ENCODE data around the gene CREG1. TPM values are rescaled to one million over a fixed set of nuclear protein-coding genes. Genes with fewer than 3 reads are reported as not detected.

CREG1 gene
- polyA plus RNA-seq, 4 donors, result 27.3 to 218 (median 59.3) TPM

DNA sequence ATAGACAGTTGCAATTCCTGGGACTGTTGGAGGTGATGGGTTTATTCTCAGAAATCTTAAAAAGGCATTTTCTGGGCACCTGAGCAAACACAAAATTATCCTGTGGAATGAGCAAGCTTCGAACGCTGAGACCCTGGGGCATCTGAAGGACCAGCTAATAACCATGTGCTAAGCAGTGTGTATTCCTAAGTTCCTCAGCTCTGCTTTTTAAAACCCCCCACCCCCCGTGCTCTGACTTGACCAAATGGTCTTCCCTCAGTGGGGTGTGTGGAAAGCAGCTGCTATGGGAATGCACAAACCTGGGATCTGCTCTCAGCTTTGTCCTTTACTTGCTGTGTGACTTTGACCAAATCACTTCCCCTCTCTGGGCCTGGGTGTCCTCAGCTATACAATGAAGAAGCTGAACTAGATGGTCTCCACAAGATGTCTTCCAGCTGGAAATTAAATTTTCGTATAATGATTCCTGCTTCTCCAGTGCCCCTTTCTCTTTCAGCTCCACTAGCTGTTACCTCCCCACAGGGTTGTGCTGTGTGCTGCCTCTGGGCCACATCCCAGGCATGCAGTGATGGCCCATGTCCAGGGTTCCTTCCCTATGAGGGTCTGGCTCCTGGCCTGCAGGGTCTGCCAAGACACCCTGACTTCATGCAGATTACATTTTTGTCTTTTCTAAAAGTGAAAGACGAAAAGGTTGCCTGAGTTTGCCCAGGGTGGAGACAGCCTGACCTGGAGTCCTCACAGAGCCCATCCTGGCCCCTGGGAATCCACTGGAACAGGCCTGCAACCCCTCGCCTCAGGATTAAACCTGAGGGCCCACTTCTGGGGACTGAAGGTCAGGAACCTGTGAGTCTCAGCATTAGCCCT is 20.4 kb downstream of the CREG1 start:
- Histone ChIP-seq H3K27ac (ENCODE audit: low read depth in 1 of 3, low read length in 2 of 3) (peak overlapping the region in 1 of 3 donors; percentile 41), H3K36me3 (ENCODE audit: control insufficient read depth in 3 of 3, insufficient read depth in 2 of 3, low read depth in 1 of 3, low read length in 3 of 3) (no peaks in the 10 kb centered on the region), H3K4me1 (ENCODE audit: control insufficient read depth in 3 of 3, insufficient read depth in 2 of 3, low read depth in 1 of 3, low read length in 2 of 3) (peaks cover 0 to 14% (median 6%) of the 10 kb centered on the region in 3 donors), H3K27me3 (ENCODE audit: control insufficient read depth in 3 of 3, insufficient read depth in 3 of 3, low read length in 3 of 3) (no peaks in the 10 kb centered on the region), H3K4me3 (ENCODE audit: low read depth in 1 of 3, low read length in 3 of 3) (no peak overlapping the region), H3K9me3 (ENCODE audit: control insufficient read depth in 2 of 2, insufficient read depth in 1 of 2, low read depth in 1 of 2, low read length in 1 of 2) (no peaks in the 10 kb centered on the region)
- DNase-seq (no peak), FAIRE-seq (no peak)
- WGBS, 3 donors, result 77 to 84% (median 80%) methylated on average over 6 of the region's 6 CpGs

GRCh38 chr1:167532375-167532774 is 21.2 kb downstream of the CREG1 start:
- H3K27ac ChIP-seq (ENCODE audit: low read depth in 1 of 3, low read length in 2 of 3), result peak overlapping the region in 1 of 3 donors; percentile 59
- DNase-seq (peak; percentile 81 to 83), FAIRE-seq (no peak)
- no peaks in the 10 kb centered on the region for H3K9me3 ChIP-seq (ENCODE audit: control insufficient read depth in 2 of 2, insufficient read depth in 1 of 2, low read depth in 1 of 2, low read length in 1 of 2)
- H3K27me3 ChIP-seq (ENCODE audit: control insufficient read depth in 3 of 3, insufficient read depth in 3 of 3, low read length in 3 of 3), result no peaks in the 10 kb centered on the region
- peaks cover 0 to 14% (median 6%) of the 10 kb centered on the region in 3 donors for H3K4me1 ChIP-seq (ENCODE audit: control insufficient read depth in 3 of 3, insufficient read depth in 2 of 3, low read depth in 1 of 3, low read length in 2 of 3)
- no peaks in the 10 kb centered on the region for H3K36me3 ChIP-seq (ENCODE audit: control insufficient read depth in 3 of 3, insufficient read depth in 2 of 3, low read depth in 1 of 3, low read length in 3 of 3)
- H3K4me3 ChIP-seq (ENCODE audit: low read depth in 1 of 3, low read length in 3 of 3), result no peak overlapping the region

DNA sequence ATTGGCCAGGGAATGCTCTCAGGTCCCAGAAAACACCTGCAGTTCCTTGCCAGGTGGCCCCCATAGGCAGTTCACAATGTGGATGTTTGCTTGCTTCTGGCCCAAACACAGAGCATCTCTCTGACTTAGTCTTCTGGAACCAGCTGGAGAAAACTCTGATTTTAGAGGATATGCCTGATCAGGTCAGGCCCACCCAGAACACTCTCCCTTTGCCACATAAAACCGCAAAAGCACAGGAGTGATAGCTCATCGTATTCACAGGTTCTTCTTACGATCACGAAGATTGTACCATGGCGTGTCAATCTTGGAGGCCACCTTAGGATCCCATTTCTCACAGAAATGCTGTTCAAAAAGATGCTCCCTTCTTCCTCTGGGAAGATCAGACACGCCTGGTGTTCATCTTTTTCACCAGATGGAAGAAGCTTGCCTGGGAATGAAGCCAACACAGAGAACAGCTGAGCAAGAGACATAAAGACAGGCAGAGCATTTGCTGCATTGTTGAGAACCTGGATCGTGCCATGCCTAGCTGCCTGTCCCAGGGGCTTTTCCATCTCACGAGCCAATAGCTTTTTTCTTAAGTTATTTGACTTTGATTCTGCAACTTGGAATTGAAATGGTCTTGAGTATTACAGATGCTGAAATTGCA is 23.6 kb downstream of the CREG1 start:
- no peak for FAIRE-seq
- no peaks in the 10 kb centered on the region for H3K9me3 ChIP-seq (ENCODE audit: control insufficient read depth in 2 of 2, insufficient read depth in 1 of 2, low read depth in 1 of 2, low read length in 1 of 2)
- H3K36me3 ChIP-seq (ENCODE audit: control insufficient read depth in 3 of 3, insufficient read depth in 2 of 3, low read depth in 1 of 3, low read length in 3 of 3), result no peaks in the 10 kb centered on the region

GRCh38 chr1:167528057-167528728 is 25.4 kb downstream of the CREG1 start:
- WGBS, 3 donors, result 30 to 71% (median 68%) methylated on average over 3 of the region's 3 CpGs
- Histone ChIP-seq H3K4me3 (ENCODE audit: low read depth in 1 of 3, low read length in 3 of 3) (no peak overlapping the region), H3K4me1 (ENCODE audit: control insufficient read depth in 3 of 3, insufficient read depth in 2 of 3, low read depth in 1 of 3, low read length in 2 of 3) (peaks cover 0 to 7% (median 6%) of the 10 kb centered on the region in 3 donors), H3K27ac (ENCODE audit: low read depth in 1 of 3, low read length in 2 of 3) (no peak overlapping the region), H3K9me3 (ENCODE audit: control insufficient read depth in 2 of 2, insufficient read depth in 1 of 2, low read depth in 1 of 2, low read length in 1 of 2) (no peaks in the 10 kb centered on the region), H3K36me3 (ENCODE audit: control insufficient read depth in 3 of 3, insufficient read depth in 2 of 3, low read depth in 1 of 3, low read length in 3 of 3) (no peaks in the 10 kb centered on the region), H3K27me3 (ENCODE audit: control insufficient read depth in 3 of 3, insufficient read depth in 3 of 3, low read length in 3 of 3) (no peaks in the 10 kb centered on the region)
- FAIRE-seq (no peak), DNase-seq (peak; percentile 23 to 41)

More for the DNA sequence above, 23.6 kb downstream of the CREG1 start:
- Histone ChIP-seq H3K4me3 (ENCODE audit: low read depth in 1 of 3, low read length in 3 of 3) (no peak overlapping the region), H3K27me3 (ENCODE audit: control insufficient read depth in 3 of 3, insufficient read depth in 3 of 3, low read length in 3 of 3) (no peaks in the 10 kb centered on the region), H3K27ac (ENCODE audit: low read depth in 1 of 3, low read length in 2 of 3) (no peak overlapping the region), H3K4me1 (ENCODE audit: control insufficient read depth in 3 of 3, insufficient read depth in 2 of 3, low read depth in 1 of 3, low read length in 2 of 3) (peaks cover 0 to 14% (median 6%) of the 10 kb centered on the region in 3 donors)
- DNase-seq, result no peak
- WGBS, 3 donors, result 80 to 90% (median 83%) methylated on average over 8 of the region's 8 CpGs

DNA sequence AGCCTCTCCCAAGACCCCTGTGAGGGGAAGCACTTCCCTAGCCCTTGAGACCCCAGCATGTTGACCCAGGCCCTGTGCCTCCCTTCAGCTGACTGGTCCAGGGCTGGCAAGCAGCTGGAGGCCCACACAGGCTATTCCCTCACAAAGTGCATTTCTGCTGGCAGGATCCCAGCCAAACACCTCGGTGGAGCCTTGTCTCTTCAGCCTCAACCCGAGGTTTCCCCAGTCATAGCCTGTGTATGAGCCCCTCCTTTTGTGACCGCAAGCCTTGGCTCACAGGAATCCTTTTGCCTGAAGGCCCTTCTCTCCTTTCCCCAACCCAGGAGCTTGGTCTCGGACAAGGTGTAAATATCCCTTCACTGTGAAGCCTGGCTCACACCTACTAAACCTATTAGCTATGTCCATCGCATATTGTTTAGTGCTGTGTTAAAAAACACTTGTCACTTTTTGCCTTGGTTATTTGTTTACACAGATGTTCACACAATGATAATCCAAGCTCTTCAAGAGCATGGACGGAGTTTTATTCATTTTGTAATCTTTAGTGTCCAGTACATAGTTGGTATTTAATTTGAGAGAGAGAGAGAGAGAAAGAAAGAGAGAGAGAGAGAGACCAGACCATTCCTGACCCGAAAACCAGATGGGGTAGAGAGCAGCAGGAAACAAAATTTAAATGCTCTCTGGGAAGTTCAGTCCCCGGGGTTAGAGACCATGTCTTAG is 26.7 kb downstream of the CREG1 start:
- 71 to 83% (median 77%) methylated on average over 8 of the region's 8 CpGs for WGBS, 3 donors
- no peaks in the 10 kb centered on the region for H3K9me3 ChIP-seq (ENCODE audit: control insufficient read depth in 2 of 2, insufficient read depth in 1 of 2, low read depth in 1 of 2, low read length in 1 of 2)

GRCh38 chr1:167524651-167525050 is 28.9 kb downstream of the CREG1 start:
- Histone ChIP-seq H3K4me3 (ENCODE audit: low read depth in 1 of 3, low read length in 3 of 3) (no peak overlapping the region), H3K9me3 (ENCODE audit: control insufficient read depth in 2 of 2, insufficient read depth in 1 of 2, low read depth in 1 of 2, low read length in 1 of 2) (no peaks in the 10 kb centered on the region), H3K4me1 (ENCODE audit: control insufficient read depth in 3 of 3, insufficient read depth in 2 of 3, low read depth in 1 of 3, low read length in 2 of 3) (peaks cover 0 to 4% (median 4%) of the 10 kb centered on the region in 3 donors), H3K36me3 (ENCODE audit: control insufficient read depth in 3 of 3, insufficient read depth in 2 of 3, low read depth in 1 of 3, low read length in 3 of 3) (no peaks in the 10 kb centered on the region), H3K27ac (ENCODE audit: low read depth in 1 of 3, low read length in 2 of 3) (no peak overlapping the region), H3K27me3 (ENCODE audit: control insufficient read depth in 3 of 3, insufficient read depth in 3 of 3, low read length in 3 of 3) (no peaks in the 10 kb centered on the region)
- WGBS, 3 donors, result 77 to 90% (median 85%) methylated on average over 9 of the region's 9 CpGs
- DNase-seq (no peak), FAIRE-seq (no peak)

More for the DNA sequence above, 26.7 kb downstream of the CREG1 start:
- Histone ChIP-seq H3K4me1 (ENCODE audit: control insufficient read depth in 3 of 3, insufficient read depth in 2 of 3, low read depth in 1 of 3, low read length in 2 of 3) (peaks cover 0 to 6% (median 0%) of the 10 kb centered on the region in 3 donors), H3K36me3 (ENCODE audit: control insufficient read depth in 3 of 3, insufficient read depth in 2 of 3, low read depth in 1 of 3, low read length in 3 of 3) (no peaks in the 10 kb centered on the region), H3K4me3 (ENCODE audit: low read depth in 1 of 3, low read length in 3 of 3) (no peak overlapping the region), H3K27ac (ENCODE audit: low read depth in 1 of 3, low read length in 2 of 3) (no peak overlapping the region), H3K27me3 (ENCODE audit: control insufficient read depth in 3 of 3, insufficient read depth in 3 of 3, low read length in 3 of 3) (no peaks in the 10 kb centered on the region)
- DNase-seq (no peak), FAIRE-seq (no peak)

GRCh38 chr1:167522246-167522645 is 31.3 kb downstream of the CREG1 start:
- Histone ChIP-seq H3K9me3 (ENCODE audit: control insufficient read depth in 2 of 2, insufficient read depth in 1 of 2, low read depth in 1 of 2, low read length in 1 of 2) (no peaks in the 10 kb centered on the region), H3K36me3 (ENCODE audit: control insufficient read depth in 3 of 3, insufficient read depth in 2 of 3, low read depth in 1 of 3, low read length in 3 of 3) (no peaks in the 10 kb centered on the region), H3K27me3 (ENCODE audit: control insufficient read depth in 3 of 3, insufficient read depth in 3 of 3, low read length in 3 of 3) (no peaks in the 10 kb centered on the region), H3K4me1 (ENCODE audit: control insufficient read depth in 3 of 3, insufficient read depth in 2 of 3, low read depth in 1 of 3, low read length in 2 of 3) (peaks cover 0 to 4% (median 0%) of the 10 kb centered on the region in 3 donors), H3K4me3 (ENCODE audit: low read depth in 1 of 3, low read length in 3 of 3) (no peak overlapping the region), H3K27ac (ENCODE audit: low read depth in 1 of 3, low read length in 2 of 3) (no peak overlapping the region)
- no peak for DNase-seq
- FAIRE-seq, result no peak
- WGBS, 3 donors, result 93 to 99% (median 96%) methylated on average over 5 of the region's 5 CpGs

- no peaks in the 10 kb centered on the region for H3K27me3 ChIP-seq (ENCODE audit: control insufficient read depth in 3 of 3, insufficient read depth in 3 of 3, low read length in 3 of 3)
- no peak overlapping the region for H3K27ac ChIP-seq (ENCODE audit: low read depth in 1 of 3, low read length in 2 of 3)
- no peak overlapping the region for H3K4me3 ChIP-seq (ENCODE audit: low read depth in 1 of 3, low read length in 3 of 3)
- DNase-seq, result no peak
- peaks cover 0 to 4% (median 0%) of the 10 kb centered on the region in 3 donors for H3K4me1 ChIP-seq (ENCODE audit: control insufficient read depth in 3 of 3, insufficient read depth in 2 of 3, low read depth in 1 of 3, low read length in 2 of 3)
- no peak for FAIRE-seq
- H3K36me3 ChIP-seq (ENCODE audit: control insufficient read depth in 3 of 3, insufficient read depth in 2 of 3, low read depth in 1 of 3, low read length in 3 of 3), result no peaks in the 10 kb centered on the region
- H3K9me3 ChIP-seq (ENCODE audit: control insufficient read depth in 2 of 2, insufficient read depth in 1 of 2, low read depth in 1 of 2, low read length in 1 of 2), result no peaks in the 10 kb centered on the region
Observed at GRCh38 chr1:167520711-167521206, 32.8 kb downstream of the CREG1 start.
